Stimulated activated CD4-positive, alpha-beta T cell treated with anti-CD3 and anti-CD28 coated beads, TNF-alpha, amount 100 ng/mL, for 4 hours (primary cell): Measurements from ENCODE around the gene NLRC3.

Source experiments
- DNase-seq, 3 experiments: peaks; one replicate each; pipeline ENCODE4 v3.0.0-alpha.2; 2020; ENCODE audit warnings: low read depth in 3 of 3

The NLRC3 gene

DNA sequence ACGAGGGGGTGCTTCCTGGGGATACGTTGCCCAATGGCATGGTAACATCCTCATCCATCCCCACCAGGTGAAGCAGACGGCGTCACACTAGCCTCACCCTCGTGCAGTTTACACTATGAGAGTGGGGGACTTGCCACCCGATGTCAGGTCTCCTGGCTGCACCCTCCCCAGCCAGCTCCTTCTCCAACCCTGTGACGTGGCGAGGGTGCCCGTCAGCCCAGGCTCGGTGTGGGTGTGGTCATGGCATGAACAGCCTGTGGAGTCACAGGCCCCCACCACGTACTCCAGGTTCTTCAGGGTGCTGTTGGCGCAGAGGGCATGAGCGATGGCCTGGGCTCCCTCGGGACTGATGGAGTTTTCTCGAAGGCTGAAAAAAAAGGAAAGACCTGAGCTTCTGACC is 28.3 kb downstream of the NLRC3 start:
- DNase-seq = no peak

GRCh38 chr16:3548445-3548844 is 28.8 kb downstream of the NLRC3 start:
- no peak for DNase-seq

GRCh38 chr16:3546986-3547682 is 30.1 kb downstream of the NLRC3 start:
- no peak for DNase-seq

- DNase-seq = no peak
Measured at GRCh38 chr16:3542601-3543373, 34.4 kb downstream of the NLRC3 start.

DNA sequence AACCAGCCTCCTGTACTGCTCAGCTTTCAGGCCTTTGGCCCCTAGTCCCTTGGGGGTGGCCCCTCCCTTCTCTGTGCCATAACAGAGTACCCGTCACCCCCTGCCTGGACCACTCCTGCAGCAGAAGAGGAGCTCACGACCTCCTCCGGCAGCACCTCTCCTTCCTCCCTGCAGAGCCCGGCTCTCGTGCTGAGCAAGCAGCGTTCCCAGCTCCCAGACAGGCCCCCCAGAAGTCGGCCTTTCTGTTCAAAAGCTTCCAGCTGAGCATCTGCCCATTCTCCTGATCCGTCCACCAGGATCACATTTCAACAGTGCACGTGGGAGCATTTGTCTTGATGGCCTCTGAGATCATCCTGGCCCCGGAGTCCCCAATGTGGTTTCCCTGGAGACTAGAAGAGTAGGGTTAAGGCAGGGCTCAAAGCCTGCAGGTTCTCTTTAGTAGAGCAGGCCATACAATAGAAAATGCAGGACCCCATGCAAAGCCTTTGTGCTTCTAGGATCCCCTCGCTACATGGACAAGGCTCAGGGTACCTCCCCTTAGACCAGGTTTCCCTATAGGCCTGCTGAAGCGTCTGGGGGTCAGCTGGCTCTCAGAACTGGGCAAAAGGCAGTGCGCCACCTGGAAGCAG is 35.6 kb downstream of the NLRC3 start:
- DNase-seq = no peak

GRCh38 chr16:3538222-3538621 is 39.0 kb downstream of the NLRC3 start:
- DNase-seq = no peak

- DNase-seq = no peak
Measured at GRCh38 chr16:3536851-3537250, 40.4 kb downstream of the NLRC3 start.

- no peak for DNase-seq
Measured at GRCh38 chr16:3536271-3536731, 40.9 kb downstream of the NLRC3 start.

DNA sequence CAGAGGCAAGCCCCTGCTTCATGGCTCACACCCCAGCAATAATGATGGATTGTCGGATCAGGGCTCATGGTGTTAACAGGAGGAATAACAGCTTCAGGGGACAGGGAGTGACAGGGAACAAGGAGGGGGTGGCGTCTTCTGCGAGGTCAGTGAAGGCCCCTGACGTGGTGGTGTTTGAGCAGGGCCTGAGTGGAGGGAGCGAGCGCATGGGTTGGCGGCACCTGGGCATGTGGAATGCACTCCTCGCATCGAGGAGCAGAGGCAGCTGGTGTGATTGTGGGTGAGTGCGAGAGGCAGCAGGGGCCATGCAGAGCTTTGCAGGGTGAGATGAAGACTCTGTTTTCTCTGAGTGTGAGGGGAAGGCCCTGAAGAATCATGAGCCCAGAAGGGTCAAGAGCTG is 43.1 kb downstream of the NLRC3 start:
- DNase-seq = no peak

- no peak for DNase-seq
Measured at GRCh38 chr16:3532741-3533140, 44.5 kb downstream of the NLRC3 start.

DNA sequence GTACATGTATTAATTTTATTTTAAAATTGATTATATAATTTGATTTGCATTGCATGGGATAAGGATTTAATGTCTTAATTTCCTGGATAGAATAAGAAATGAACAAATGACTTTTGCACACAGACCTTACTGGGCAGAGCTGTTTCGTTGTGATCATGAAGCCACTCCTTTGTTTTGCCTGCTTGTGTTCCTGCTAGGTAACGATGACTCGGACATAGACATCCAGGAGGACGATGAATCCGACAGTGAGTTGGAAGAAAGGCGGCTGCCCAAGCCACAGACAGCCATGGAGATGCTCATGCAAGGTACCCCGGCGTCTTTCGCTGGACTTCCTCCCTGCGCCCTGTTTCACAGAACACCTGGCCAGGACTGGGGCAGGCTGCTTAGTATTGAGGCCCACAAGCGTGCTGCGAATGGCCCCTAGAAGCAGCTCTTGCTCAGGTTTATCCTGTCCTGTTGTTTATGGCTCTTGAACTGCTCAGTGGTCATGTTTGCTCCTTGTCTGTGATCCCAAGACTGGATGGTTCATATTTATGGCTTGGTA is 46.8 kb downstream of the NLRC3 start:
- no peak for DNase-seq

DNA sequence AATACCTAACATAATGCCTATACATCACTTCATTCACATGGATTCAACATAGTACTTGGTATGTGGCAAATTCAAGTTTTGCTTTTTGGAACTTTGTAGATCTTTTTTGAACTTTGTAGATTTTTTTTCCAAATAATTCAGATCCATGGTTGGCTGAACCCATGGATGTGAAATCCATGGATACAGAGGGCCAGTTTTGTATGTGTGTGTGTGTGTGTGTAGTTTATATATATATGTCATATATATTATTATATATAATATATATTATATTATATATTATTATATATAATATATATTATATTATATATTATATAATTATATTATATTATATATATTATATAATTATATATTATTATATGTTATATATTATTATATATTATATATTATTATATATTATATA is 48.0 kb downstream of the NLRC3 start:
- DNase-seq = no peak

- no peak for DNase-seq
Measured at GRCh38 chr16:3528406-3528805, 48.8 kb downstream of the NLRC3 start.

DNA sequence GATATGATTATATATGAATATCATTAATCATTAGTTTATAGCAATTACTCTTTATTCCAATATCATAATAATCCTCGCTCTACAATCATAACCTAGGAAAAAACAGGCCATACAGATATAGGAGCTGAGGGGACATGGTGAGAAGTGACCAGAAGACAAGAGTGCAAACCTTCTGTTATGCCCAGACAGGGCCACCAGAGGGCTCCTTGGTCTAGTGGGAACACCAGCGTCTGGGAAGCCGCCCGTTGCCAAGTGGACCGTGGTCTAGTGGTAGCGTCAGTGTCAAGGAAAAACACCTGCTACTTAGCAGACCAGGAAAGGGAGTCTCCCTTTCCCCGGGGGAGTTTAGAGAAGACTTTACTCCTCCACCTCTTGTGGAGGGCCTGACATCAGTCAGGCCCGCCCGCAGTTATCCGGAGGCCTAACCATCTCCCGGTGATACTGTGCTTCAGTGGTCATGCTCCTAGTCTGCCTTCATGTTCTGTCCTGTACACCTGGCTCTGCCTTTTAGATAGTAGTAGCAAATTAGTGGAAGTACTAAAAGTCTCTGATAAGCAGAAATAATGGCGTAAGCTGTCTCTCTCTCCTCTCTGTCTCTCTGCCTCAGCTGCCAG is 49.9 kb downstream of the NLRC3 start:
- peak; percentile 11 to 25 (median 24) for DNase-seq

GRCh38 chr16:3525951-3526350 is 51.3 kb downstream of the NLRC3 start:
- no peak for DNase-seq

DNA sequence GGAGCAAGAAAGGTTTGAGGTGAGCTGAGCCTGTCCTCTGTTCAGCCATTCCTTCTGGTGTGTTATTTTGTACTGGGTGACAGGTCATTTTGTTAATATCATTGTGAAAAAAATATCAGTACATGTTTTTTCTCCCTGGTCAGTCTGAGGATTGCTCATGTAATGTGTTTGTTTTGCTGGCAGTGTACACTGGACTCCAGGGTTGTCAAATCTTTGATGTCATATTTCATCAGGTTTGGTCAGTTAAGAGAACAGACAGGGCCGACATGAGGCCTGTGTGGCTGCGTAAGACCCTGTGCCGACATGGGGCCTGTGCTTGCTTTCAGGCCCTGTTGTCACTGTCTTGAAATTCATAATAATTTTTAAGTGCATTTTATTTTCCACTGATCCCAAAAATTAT is 53.9 kb downstream of the NLRC3 start:
- no peak for DNase-seq

- no peak for DNase-seq
Measured at GRCh38 chr16:3520841-3521240, 56.4 kb downstream of the NLRC3 start.

DNA sequence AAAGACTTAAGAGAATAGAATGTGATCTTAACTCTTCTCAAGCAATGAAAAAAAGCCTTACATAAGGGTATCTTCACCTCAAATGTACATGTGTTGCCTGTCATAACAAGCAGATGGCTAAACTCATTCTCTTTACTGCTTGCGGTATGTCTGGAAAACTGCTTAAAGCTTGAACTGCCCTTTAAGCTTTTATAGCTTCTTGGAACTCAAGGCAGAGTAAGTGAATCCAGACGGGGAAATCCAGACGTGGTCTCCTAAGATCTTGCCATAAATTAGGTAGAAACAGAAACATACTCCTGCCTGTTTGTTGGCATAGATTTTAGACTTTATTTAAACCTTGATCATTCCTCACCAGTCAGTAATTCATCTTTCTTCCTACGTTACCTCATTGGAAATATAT is 56.8 kb downstream of the NLRC3 start:
- DNase-seq = no peak

- no peak for DNase-seq
Measured at GRCh38 chr16:3519581-3519980, 57.6 kb downstream of the NLRC3 start.

GRCh38 chr16:3518986-3519348 is 58.2 kb downstream of the NLRC3 start:
- DNase-seq = no peak

DNA sequence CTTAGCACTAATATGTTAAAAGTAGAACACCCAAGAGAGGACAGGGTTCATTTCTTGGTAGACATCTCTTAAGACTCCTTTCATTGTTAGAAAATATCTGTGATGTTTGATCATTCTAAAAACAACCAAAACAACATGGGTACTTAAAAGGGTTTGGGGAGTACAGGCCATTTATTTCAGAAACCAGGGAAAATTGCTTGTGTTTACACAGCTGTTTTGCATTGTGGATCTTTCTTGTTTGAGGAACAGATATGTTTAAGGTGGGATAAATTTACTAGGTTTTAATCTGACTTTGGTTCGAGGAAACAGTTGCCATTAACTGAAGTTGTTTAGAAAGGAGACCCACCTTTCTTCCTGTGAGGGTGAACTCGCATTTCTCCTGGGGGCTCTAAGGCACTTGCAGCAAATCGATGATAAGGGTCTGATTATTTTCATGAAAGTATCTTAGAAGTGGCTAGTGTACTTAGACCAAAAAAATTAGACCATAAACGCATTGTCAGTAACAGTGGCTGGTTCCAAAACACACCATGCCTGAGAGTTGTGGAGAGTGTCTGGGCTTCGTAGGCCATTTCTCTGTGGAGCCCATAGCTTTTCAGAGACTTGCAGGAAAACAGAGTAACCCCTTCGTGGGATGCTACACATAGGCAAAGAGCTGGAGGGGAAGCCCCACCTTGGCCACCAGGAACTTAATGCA is 58.8 kb downstream of the NLRC3 start:
- DNase-seq = no peak

DNA sequence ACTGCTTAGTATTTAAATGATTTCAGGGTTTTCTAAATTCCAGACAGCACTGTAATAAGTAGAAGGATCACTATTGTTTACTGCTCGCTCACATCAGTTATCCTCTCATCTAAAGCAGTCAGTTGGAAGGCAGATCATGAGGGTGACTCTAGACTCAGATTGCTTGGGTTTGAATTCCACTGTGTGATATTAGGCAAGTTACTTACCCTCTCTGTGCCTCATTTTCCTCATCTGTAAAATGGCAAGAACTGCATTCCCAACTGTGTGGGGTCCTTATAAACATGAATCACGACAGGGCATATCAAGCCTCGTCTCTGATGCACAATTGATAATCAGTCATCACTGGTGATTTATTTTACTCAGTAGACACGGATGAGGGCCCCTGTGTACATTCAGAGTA is 61.3 kb downstream of the NLRC3 start:
- DNase-seq = no peak
